ENCODE data around the gene CASZ1.

Gene CASZ1

GRCh38 chr1:10615332-10615731, 181.1 kb downstream of the CASZ1 start:
- no peak for DNase-seq (ENCODE audit: extremely low read depth in 1 of 2, low read depth in 1 of 2)

DNA sequence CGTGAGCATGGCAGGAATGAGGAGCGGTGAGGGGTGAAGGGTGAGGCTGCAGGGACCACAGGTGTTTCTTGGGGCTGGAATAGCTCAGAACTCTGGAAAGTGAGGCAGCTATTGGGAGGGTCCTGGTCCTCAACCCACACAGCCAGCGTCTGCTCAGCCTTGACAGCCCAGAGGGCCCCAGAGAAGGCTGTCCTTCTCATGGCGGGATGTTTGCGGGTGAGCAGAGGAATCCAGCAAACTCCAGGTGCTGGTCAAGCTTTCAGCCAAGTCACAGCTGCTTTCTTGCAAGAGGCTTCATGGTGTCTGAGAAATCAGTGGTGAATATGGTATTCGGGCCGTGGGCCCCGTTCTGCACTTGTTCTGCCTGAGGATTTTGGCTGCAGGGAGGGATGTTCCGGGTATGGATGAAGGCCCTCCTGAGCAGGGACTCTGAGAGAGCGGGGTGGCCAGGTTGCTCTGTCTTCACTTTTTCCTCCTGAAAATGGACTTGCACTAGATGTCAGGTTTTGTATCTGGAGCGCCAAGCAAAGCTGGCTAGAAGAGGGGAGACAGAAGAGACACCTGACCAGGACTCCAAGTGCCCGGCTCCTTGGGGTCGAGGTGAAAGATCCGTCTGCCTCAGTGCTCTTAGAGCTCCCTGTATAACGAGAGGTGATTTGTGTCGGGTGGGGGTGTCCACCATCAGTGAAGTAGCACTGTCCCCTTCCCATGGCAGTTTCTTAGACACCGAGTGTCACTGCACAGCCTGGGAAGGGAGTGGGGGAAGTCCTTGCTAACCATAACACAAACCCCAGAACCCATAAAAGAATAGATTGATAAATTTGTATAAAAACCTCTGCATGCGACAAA, 181.8 kb downstream of the CASZ1 start:
- no peak for DNase-seq (ENCODE audit: extremely low read depth in 1 of 2, low read depth in 1 of 2)

DNA sequence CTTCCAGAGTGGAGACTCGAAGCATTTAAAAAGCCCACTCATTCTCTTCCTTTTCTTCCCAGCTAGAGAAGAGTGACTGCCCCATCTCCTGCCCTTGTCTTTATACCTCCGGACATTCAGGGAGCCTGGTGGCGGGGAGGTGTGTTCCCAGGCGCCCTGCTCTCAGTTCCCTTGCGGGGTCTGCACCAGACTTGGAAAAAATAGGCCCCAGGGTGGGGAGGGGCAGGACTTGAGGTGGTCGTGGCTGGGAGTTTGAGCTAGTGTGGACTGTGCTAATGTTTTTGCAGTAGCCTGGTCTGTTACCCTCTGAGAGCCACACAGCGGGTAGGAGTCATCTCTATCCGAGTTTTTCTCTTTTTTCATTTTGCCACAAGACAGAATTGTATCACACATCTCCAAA, 182.6 kb downstream of the CASZ1 start:
- no peak for DNase-seq (ENCODE audit: extremely low read depth in 1 of 2, low read depth in 1 of 2)

DNA sequence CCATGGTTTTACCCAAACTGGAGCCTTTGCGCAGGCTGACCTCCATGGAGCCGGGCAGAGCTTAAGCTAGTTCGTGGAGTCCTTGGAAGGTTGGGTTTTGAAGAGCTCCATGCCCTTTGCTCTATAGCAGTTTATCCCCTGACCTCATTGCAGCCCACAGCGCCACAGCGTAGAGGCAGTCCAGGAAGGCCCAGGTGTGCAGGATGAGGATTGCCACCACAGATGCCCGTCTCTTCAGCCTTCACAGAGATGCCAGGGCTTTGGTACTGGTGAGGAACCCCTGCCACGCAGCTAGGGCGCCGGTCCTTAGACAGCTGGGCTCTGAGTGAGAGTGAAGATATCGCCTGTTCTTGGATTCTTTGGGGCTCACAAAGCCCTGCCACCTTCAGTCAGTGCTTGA, 183.1 kb downstream of the CASZ1 start:
- DNase-seq (ENCODE audit: extremely low read depth in 1 of 2, low read depth in 1 of 2): no peak

- DNase-seq (ENCODE audit: extremely low read depth in 1 of 2, low read depth in 1 of 2): no peak
Observed at GRCh38 chr1:10612436-10613160, 183.8 kb downstream of the CASZ1 start.

GRCh38 chr1:10610901-10611600, 185.4 kb downstream of the CASZ1 start:
- no peak for DNase-seq (ENCODE audit: extremely low read depth in 1 of 2, low read depth in 1 of 2)

GRCh38 chr1:10608690-10609089, 187.8 kb downstream of the CASZ1 start:
- no peak for DNase-seq (ENCODE audit: extremely low read depth in 1 of 2, low read depth in 1 of 2)

DNA sequence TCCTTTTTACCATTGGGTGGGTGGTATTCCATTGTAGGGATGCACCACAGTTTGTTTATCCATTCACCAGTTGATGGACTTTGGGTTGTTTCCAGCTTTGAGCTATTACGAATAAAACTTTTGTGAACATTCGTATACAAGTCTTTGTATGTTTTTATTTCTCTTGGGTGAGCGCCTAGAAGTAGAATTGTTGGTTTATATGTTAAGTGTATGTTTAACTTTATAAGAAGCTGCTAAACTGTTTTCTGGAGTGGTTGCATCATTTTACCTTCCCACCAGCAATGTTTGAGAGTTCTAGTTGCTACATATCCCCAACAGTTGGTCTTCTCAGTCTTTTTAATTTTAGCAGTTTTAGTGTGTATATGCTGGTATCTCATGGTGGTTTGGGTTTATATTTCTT, 189.2 kb downstream of the CASZ1 start:
- DNase-seq (ENCODE audit: extremely low read depth in 1 of 2, low read depth in 1 of 2): no peak

DNA sequence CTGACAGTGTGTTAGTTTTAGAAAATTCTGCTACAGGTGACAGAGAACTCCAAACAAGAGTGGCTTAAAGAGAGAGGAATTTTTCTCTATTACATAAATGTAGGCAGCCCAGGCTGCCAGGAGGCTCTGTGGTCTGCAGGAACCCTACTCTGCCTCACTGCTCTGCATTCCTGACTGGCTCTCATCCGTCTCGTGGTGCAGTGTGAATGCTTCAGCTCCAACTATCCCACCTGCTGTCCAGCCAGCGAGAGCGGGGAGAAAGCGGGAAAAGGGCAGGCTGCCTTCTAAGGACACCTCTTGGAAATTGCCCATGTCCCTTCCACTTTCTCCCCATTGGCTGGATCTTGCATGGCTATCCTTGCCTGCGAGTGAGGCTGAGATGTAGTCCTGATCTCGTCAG, 190.4 kb downstream of the CASZ1 start:
- no peak for DNase-seq (ENCODE audit: extremely low read depth in 1 of 2, low read depth in 1 of 2)

GRCh38 chr1:10604966-10605365, 191.5 kb downstream of the CASZ1 start:
- no peak for DNase-seq (ENCODE audit: extremely low read depth in 1 of 2, low read depth in 1 of 2)

DNA sequence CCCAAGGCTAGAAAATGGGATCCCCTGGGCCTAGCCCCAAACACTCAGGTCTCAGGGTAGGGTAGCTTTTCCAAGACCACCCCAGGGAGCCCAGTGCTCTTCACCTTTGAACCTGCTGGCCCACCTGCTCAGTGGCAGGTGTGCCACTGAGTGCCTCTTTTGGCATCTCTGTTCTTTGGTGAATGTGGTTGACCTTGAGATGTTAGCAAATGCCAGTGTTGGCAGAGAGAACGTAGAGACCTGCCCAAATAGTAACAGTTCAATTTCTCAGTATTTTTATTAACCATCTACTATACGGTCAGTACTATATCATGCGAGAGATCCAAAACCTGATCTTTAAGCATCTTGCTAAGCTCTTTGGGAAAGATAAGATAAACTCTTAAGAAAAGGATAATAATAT, 193.5 kb downstream of the CASZ1 start:
- DNase-seq (ENCODE audit: extremely low read depth in 1 of 2, low read depth in 1 of 2): no peak

- no peak for DNase-seq (ENCODE audit: extremely low read depth in 1 of 2, low read depth in 1 of 2)
Observed at GRCh38 chr1:10601342-10602070, 194.9 kb downstream of the CASZ1 start.

DNA sequence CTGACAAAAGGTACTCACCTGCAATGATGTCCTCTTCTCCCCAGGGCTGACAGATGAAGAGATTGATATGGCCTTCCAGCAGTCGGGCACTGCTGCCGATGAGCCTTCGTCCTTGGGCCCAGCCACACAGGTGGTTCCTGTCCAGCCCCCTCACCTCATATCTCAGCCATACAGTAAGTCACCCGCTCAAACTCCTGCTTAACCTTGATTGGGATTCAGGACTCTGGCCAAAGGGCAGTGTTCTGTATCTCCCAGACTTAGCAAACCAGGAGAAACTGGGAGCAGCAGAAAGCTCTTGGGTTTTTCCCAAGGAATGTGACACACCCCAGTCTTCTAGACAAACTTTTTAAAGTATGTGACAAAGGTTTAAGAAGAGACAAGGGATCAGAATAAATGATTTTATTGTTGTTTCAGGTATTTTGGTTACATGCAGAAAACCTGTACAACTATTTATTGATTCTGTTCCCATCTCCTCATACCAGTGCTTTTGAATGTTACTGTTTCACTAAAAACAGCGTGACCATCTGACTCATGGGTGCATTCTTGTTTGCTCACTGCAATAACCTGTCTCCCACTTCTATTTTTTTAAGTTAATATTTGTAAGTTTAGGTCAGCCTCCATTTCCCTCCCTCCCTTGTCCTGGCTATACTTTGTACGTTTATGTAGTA, 197.1 kb downstream of the CASZ1 start:
- no peak for DNase-seq (ENCODE audit: extremely low read depth in 1 of 2, low read depth in 1 of 2)

DNA sequence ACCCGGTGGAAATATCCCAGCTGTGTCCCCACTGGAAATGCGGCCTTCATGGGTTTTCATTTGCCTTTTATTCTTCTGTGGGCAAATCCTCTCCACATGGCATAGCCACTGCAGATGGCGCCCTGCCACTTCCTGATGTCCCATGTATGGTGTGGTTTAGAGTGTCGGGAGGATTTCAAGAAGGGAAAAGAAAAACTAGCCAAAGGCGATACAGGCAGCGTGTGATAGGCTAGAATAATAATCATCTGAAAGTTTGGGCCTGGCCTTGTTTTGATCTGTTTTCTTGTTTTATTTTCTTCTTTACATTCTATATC, 198.1 kb downstream of the CASZ1 start:
- no peak for DNase-seq (ENCODE audit: extremely low read depth in 1 of 2, low read depth in 1 of 2)

DNA sequence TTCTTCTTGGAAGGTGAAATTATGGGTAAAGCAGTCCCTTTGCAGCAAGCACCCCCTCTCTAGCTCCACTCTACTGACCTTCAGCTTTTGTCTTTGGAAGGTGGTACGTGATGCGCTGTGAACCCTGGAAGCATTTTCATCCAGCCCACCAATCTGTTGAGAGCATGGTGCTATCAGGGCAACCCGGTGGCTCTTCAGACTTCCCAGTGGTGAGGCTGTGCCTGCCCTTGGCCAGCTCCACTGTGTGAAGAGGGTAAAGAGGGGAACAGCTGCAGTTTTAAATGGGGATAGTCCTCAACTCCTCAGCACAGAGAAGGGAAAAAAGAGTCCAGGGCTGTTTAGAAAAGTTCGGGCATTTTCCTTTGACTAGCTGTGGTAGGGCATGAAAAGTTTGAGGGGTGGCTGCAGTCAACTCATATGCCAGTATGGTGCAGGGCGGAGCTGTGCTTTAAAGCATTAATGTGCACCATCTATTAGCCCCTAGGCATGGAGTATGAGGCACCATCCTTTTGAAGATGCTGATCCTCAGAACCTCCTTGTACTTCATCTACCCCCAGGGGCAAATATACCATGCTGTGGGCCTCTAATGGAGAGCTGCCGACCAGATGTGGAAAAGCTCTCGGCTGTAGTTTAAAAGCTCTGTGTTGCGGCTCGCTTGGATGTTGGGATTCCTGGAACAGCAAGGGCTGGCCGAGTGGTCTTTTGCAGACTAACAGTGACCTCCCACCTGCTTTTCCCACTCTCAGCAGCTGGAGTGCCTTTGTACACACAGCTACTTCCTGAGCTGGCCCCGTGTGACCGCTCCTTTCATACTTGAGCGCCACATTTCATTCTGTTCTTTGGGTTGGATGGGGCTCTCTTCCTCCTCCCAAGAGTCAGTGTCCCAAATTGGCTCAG, 198.7 kb downstream of the CASZ1 start:
- no peak for DNase-seq (ENCODE audit: extremely low read depth in 1 of 2, low read depth in 1 of 2)

DNA sequence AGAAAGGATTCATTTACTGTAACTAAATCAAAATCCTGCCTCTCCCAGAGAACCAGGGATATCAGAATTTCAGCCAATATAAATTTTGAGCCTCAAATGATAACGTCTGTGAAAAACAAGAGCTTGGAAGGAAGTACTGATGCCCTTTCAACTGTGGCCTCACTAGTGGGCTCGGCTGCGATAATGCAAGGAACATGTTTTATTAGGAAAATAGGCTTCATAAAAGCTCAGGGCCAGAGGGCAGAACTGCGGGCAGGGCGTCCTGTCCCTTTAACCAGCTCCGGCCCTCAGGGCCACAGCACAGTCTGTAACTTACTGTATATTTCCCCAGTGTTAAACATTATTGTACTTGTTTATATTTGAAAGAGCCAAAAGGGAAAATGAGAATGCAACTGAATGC, 199.7 kb downstream of the CASZ1 start:
- DNase-seq (ENCODE audit: extremely low read depth in 1 of 2, low read depth in 1 of 2): no peak

- DNase-seq (ENCODE audit: extremely low read depth in 1 of 2, low read depth in 1 of 2): no peak
Observed at GRCh38 chr1:10594595-10595223, 201.7 kb downstream of the CASZ1 start.

GRCh38 chr1:10593750-10594149, 202.7 kb downstream of the CASZ1 start:
- DNase-seq (ENCODE audit: extremely low read depth in 1 of 2, low read depth in 1 of 2): no peak

GRCh38 chr1:10592373-10592772, 204.1 kb downstream of the CASZ1 start:
- DNase-seq (ENCODE audit: extremely low read depth in 1 of 2, low read depth in 1 of 2): no peak
